H1 (cell line): Measurements from ENCODE around the gene EPHA1. TPM values are rescaled to one million over a fixed set of nuclear protein-coding genes. Genes with fewer than 3 reads are reported as not detected.

Experiments used
- CTCF ChIA-PET: fragments of 300-600 bp; sonication (Branson Sonifier 250); formaldehyde crosslinking; loops from one replicate; lab custom pipeline; 2021; ENCODE audit not compliant: partially characterized antibody; lab: Charles Lee
- POLR2A ChIA-PET: fragments of 300-600 bp; sonication (Branson Sonifier 250); formaldehyde crosslinking; loops from one replicate; lab custom pipeline; 2021; ENCODE audit warnings: inconsistent platforms; ENCODE audit not compliant: partially characterized antibody; lab: Charles Lee
- DNase-seq, 2 experiments: peaks; one replicate each; pipeline versions ENCODE4 v3.0.0 to v3.0.0-alpha.2; 2010 to 2022; ENCODE audit warnings: low spot score in 2 of 2, low read depth in 1 of 2, mixed read lengths in 1 of 2
- FAIRE-seq: peaks from 2 replicates; lab custom pipeline; 2011; peaks lifted over from hg19 to GRCh38; lab: Jason Lieb, UNC
- H2AFZ ChIP-seq: 2 replicates; pipeline ENCODE4 v1.8.1; 2012; ENCODE audit warnings: low read length, inconsistent platforms
- H2AK5ac ChIP-seq: 2 replicates; pipeline ENCODE4 v1.6.1; 2013; ENCODE audit warnings: low read depth, low read length
- H2BK120ac ChIP-seq: replicated peaks from 2 replicates; pipeline ENCODE3; 2013; ENCODE audit warnings: low read depth, low read length, inconsistent platforms
- H2BK12ac ChIP-seq: 2 replicates; pipeline ENCODE4 v1.6.1; 2013; ENCODE audit warnings: low read depth, low read length
- H2BK15ac ChIP-seq: 2 replicates; pipeline ENCODE4 v1.6.1; 2013; ENCODE audit warnings: low read length
- H2BK20ac ChIP-seq: 2 replicates; pipeline ENCODE4 v1.6.1; 2013; ENCODE audit warnings: low read length
- H2BK5ac ChIP-seq: 2 replicates; pipeline ENCODE4 v1.6.1; 2013; ENCODE audit warnings: low read depth, low read length
- H3K14ac ChIP-seq: 2 replicates; pipeline ENCODE4 v1.6.1; 2013; ENCODE audit warnings: inconsistent platforms; ENCODE audit not compliant: insufficient read length
- H3K18ac ChIP-seq: 2 replicates; pipeline ENCODE4 v1.6.1; 2013; ENCODE audit warnings: low read length; ENCODE audit errors: extremely low read depth
- H3K23ac ChIP-seq: 2 replicates; pipeline ENCODE4 v1.6.1; 2013; ENCODE audit warnings: inconsistent platforms; ENCODE audit not compliant: insufficient read length
- H3K23me2 ChIP-seq: 2 replicates; pipeline ENCODE4 v1.6.1; 2013; ENCODE audit warnings: low read depth, low read length
- H3K27ac ChIP-seq: 2 replicates; pipeline ENCODE4 v1.6.1; 2011; ENCODE audit warnings: low read depth, low read length, inconsistent platforms
- H3K27me3 ChIP-seq, 4 experiments: replicated peaks in 1 of 4; 1 replicate in 1 of 4; 2 replicates in 3 of 4; pipeline versions ENCODE4 v1.6.1 to v1.8.1; 2011 to 2013; ENCODE audit warnings: low read length in 3 of 4, mild to moderate bottlenecking in 3 of 4, inconsistent platforms in 2 of 4, mixed read lengths in 2 of 4, moderate library complexity in 1 of 4; ENCODE audit not compliant: control insufficient read depth in 3 of 4, insufficient read depth in 3 of 4; ENCODE audit errors: extremely low read depth in 1 of 4
- H3K36me3 ChIP-seq, 4 experiments: 2 replicates each; pipeline versions ENCODE4 v1.6.1 to v1.8.1; 2011 to 2013; ENCODE audit warnings: mild to moderate bottlenecking in 4 of 4, low read length in 3 of 4, moderate library complexity in 2 of 4, control low read depth in 1 of 4, inconsistent platforms in 1 of 4; ENCODE audit not compliant: insufficient read depth in 4 of 4, control insufficient read depth in 2 of 4
- H3K4ac ChIP-seq: replicated peaks from 2 replicates; pipeline ENCODE3; 2013; ENCODE audit warnings: low read length, low read depth, mixed read lengths, inconsistent platforms; ENCODE audit not compliant: insufficient read length
- H3K4me1 ChIP-seq, 4 experiments: replicated peaks in 1 of 4; 1 replicate in 1 of 4; 2 replicates in 3 of 4; pipeline versions ENCODE4 v1.6.1 to v1.8.1; 2011 to 2013; ENCODE audit warnings: low read length in 3 of 4, inconsistent platforms in 2 of 4, mixed read lengths in 1 of 4; ENCODE audit not compliant: insufficient read depth in 4 of 4, control insufficient read depth in 3 of 4
- H3K4me2 ChIP-seq, 2 experiments: 2 replicates each; pipeline versions ENCODE4 v1.6.1 to v1.8.1; 2011 to 2013; ENCODE audit warnings: low read depth in 2 of 2, low read length in 2 of 2, control low read depth in 1 of 2, inconsistent platforms in 1 of 2, mild to moderate bottlenecking in 1 of 2; ENCODE audit not compliant: insufficient read depth in 1 of 2
- H3K4me3 ChIP-seq, 4 experiments: fragments of 200-600, 300-600 bp in 1 of 4; sonication (generic), shearing (Covaris generic), sonication (Bioruptor Twin) in 1 of 4; 2 replicates each; pipeline versions ENCODE4 v1.5.1 to v1.8.1; 2011 to 2016; ENCODE audit warnings: low read length in 4 of 4, low read depth in 3 of 4, control low read depth in 2 of 4, inconsistent platforms in 2 of 4, mild to moderate bottlenecking in 2 of 4, mixed read lengths in 1 of 4, moderate library complexity in 1 of 4; ENCODE audit not compliant: insufficient read depth in 2 of 4; ENCODE audit errors: extremely low read depth in 1 of 4
- H3K56ac ChIP-seq: replicated peaks from 2 replicates; pipeline ENCODE3; 2013; ENCODE audit warnings: low read depth, mild to moderate bottlenecking, mixed read lengths, low read length, inconsistent platforms; ENCODE audit not compliant: insufficient read length
- H3K79me1 ChIP-seq: 2 replicates; pipeline ENCODE4 v1.6.1; 2013; ENCODE audit warnings: low read depth, low read length, control low read depth
- H3K79me2 ChIP-seq, 2 experiments: 2 replicates each; pipeline versions ENCODE4 v1.6.1 to v1.8.1; 2012 to 2013; ENCODE audit warnings: low read length in 2 of 2, mild to moderate bottlenecking in 2 of 2, inconsistent platforms in 1 of 2; ENCODE audit not compliant: insufficient read depth in 2 of 2, control insufficient read depth in 1 of 2
- H3K9ac ChIP-seq, 4 experiments: replicated peaks in 1 of 4; 1 replicate in 1 of 4; 2 replicates in 3 of 4; pipeline versions ENCODE4 v1.6.1 to v1.8.1; 2011 to 2013; ENCODE audit warnings: low read depth in 3 of 4, low read length in 3 of 4, control low read depth in 2 of 4, mild to moderate bottlenecking in 2 of 4, moderate library complexity in 2 of 4, inconsistent platforms in 1 of 4; ENCODE audit errors: extremely low read depth in 1 of 4
- H3K9me3 ChIP-seq, 2 experiments: 2 replicates each; pipeline versions ENCODE4 v1.6.1 to v1.8.1; 2012 to 2013; ENCODE audit warnings: mild to moderate bottlenecking in 2 of 2, moderate library complexity in 2 of 2, control low read depth in 1 of 2, inconsistent platforms in 1 of 2, low read depth in 1 of 2, low read length in 1 of 2, mixed read lengths in 1 of 2; ENCODE audit not compliant: insufficient read depth in 2 of 2
- H4K20me1 ChIP-seq, 2 experiments: replicated peaks in 1 of 2; 2 replicates each; pipeline versions ENCODE3 to v1.8.1; 2011 to 2013; ENCODE audit warnings: inconsistent platforms in 2 of 2, low read length in 2 of 2, mild to moderate bottlenecking in 1 of 2; ENCODE audit not compliant: insufficient read depth in 2 of 2, control insufficient read depth in 1 of 2
- H4K5ac ChIP-seq: 2 replicates; pipeline ENCODE4 v1.6.1; 2013; ENCODE audit warnings: low read length, low read depth, mixed read lengths, inconsistent platforms; ENCODE audit not compliant: insufficient read length
- H4K8ac ChIP-seq: 2 replicates; pipeline ENCODE4 v1.8.0; 2013; ENCODE audit warnings: mild to moderate bottlenecking, moderate library complexity, low read length, inconsistent platforms; ENCODE audit not compliant: insufficient read depth; ENCODE audit errors: extremely low read depth
- H4K91ac ChIP-seq: replicated peaks from 2 replicates; pipeline ENCODE3; 2013; ENCODE audit warnings: low read length, mixed read lengths, inconsistent platforms; ENCODE audit not compliant: insufficient read length
- EGR1 ChIP-seq: IDR thresholded peaks from 2 replicates; pipeline ENCODE4 v1.6.1; 2011; ENCODE audit warnings: low read depth, low read length, borderline replicate concordance
- POLR2A ChIP-seq, 2 experiments: IDR thresholded peaks; 1 replicate in 1 of 2; 2 replicates in 1 of 2; pipeline ENCODE4 v1.6.1; 2011; ENCODE audit warnings: low read depth in 2 of 2, low read length in 2 of 2, mild to moderate bottlenecking in 2 of 2; ENCODE audit errors: control extremely low read depth in 1 of 2
- WGBS, 2 experiments: shearing (Covaris generic) in 1 of 2; methylation state at CpG; one replicate each; pipeline versions ENCODE4 v1.1.6 to v1.1.7; 2013 to 2015; ENCODE audit warnings: low lambda C conversion rate in 2 of 2, mixed read lengths in 2 of 2, inconsistent platforms in 1 of 2, low coverage in 1 of 2, missing lambda C conversion rate in 1 of 2; ENCODE audit not compliant: insufficient replicate concordance in 2 of 2, insufficient coverage in 1 of 2, insufficient read length in 1 of 2; ENCODE audit errors: extremely low coverage in 1 of 2, missing lambda C conversion rate in 1 of 2; 5-methylcytosine and 5-hydroxymethylcytosine counted together
- polyA plus RNA-seq, 7 experiments: library from polyadenylated mRNA; depleted of rRNA in 3 of 7; stranded (reverse) in 5 of 7; unstranded in 2 of 7; fragments of >200 nt in 5 of 7; fragments of 200-250 nt in 2 of 7; gene quantifications; 1 replicate in 5 of 7; 2 replicates in 1 of 7; 4 replicates in 1 of 7; pipeline versions ENCODE4 v1.2.1 to v1.2.3, GENCODE V29; 2011 to 2013; ENCODE audit warnings: missing spikeins in 2 of 7, mixed read lengths in 2 of 7
- total RNA-seq: library from RNA; stranded (reverse); fragmentation: NEBNext Ultra II Directional; extraction: Animal tissue kit (Norgen Biotek cat#: 25700); gene quantifications from 2 replicates; pipeline ENCODE4 v1.2.1, GENCODE V29; 2021

The EPHA1 gene
- total and polyA plus RNA-seq, 2 of the 8 experiments (the other 6 are each of a cell fraction or from before 2014, with no cell fraction given), result 86.5 to 133 TPM

- H3K9me3 ChIP-seq, result no peaks in the 10 kb centered on the region
- H2AK5ac ChIP-seq, result no peak overlapping the region
- no peak overlapping the region for H3K4ac ChIP-seq
- no peak overlapping the region for H3K9ac ChIP-seq
- FAIRE-seq (no peak), DNase-seq (no peak)
- peaks cover 0 to 6% of the 10 kb centered on the region in 2 experiments; a peak in 1 of 4 replicates for H3K79me2 ChIP-seq
- peaks cover 29 to 78% (median 67%) of the 10 kb centered on the region in 4 experiments for H3K36me3 ChIP-seq
- H3K4me1 ChIP-seq, result peaks cover 0 to 4% (median 0%) of the 10 kb centered on the region in 4 experiments; a peak in 3 of 7 replicates
- H3K27me3 ChIP-seq, result no peaks in the 10 kb centered on the region
- ChIA-PET CTCF (interaction anchor here (3.6 to 23.5 kb wide), 5 partner anchors 14 to 92 kb away, joined by 12 to 359 read pairs (median 65); partner anchors contain the start of genes EPHA1 and ZYX), POLR2A (interaction anchor here (0.7 to 25.2 kb wide), 12 partner anchors 12 to 91 kb away, joined by 3 to 518 read pairs (median 8); partner anchors contain the start of genes EPHA1, FAM131B and ZYX)
- H3K27ac ChIP-seq, result no peak overlapping the region
- no peak overlapping the region for H4K91ac ChIP-seq
- no peak overlapping the region for H2BK5ac ChIP-seq
- no peak overlapping the region for H3K14ac ChIP-seq
- H2BK12ac ChIP-seq, result no peak overlapping the region
- peaks cover 43 to 55% of the 10 kb centered on the region in 2 experiments for H4K20me1 ChIP-seq
- H3K79me1 ChIP-seq, result peaks cover 13% of the 10 kb centered on the region
- 86% methylated on average over 9 of the region's 9 CpGs; no CpG with 5 or more reads in 1 of the 2 experiments for WGBS, 2 experiments
- H3K4me3 ChIP-seq, result no peak overlapping the region
- no peak overlapping the region for H3K56ac ChIP-seq
- TF ChIP-seq POLR2A (IDR thresholded peaks at IDR 0.05; ENCODE audit: control extremely low read depth in 1 of 2, low read depth in 2 of 2, low read length in 2 of 2) (0 out of 3 replicates have a peak, but pooled peaks of 1 of the 2 experiments have one; percentile 64), EGR1 (no peak)
- H4K5ac ChIP-seq, result no peak overlapping the region
- H3K18ac ChIP-seq, result no peak overlapping the region
- H2AFZ ChIP-seq, result no peak overlapping the region
- no peak overlapping the region for H4K8ac ChIP-seq
- no peak overlapping the region for H2BK15ac ChIP-seq
- no peak overlapping the region for H3K23ac ChIP-seq
- H2BK20ac ChIP-seq, result no peak overlapping the region
- H3K23me2 ChIP-seq, result no peaks in the 10 kb centered on the region; the same call in 1 of the 2 replicates
- no peak overlapping the region for H2BK120ac ChIP-seq
- H3K4me2 ChIP-seq, result no peak overlapping the region
Observed at GRCh38 chr7:143390773-143391317, 17.8 kb downstream of the EPHA1 start.
